LNCAP (cell line): ENCODE results near the gene CPA1.

Experiments
- CTCF ChIP-seq: fragments of 450-650 bp; IDR thresholded peaks from 2 replicates; pipeline ENCODE4 v1.5.1; 2017; ENCODE audit warnings: mild to moderate bottlenecking

The CPA1 gene

GRCh38 chr7:130381468-130382312 is 1.4 kb downstream of the CPA1 start:
- TF ChIP-seq CTCF = no peak

GRCh38 chr7:130383187-130383980 is 3.1 kb downstream of the CPA1 start:
- TF ChIP-seq CTCF = no peak

- TF ChIP-seq CTCF = no peak
Measured at GRCh38 chr7:130384371-130384801, 4.1 kb downstream of the CPA1 start.

- no peak for TF ChIP-seq CTCF
Measured at GRCh38 chr7:130384841-130385599, 4.7 kb downstream of the CPA1 start.

GRCh38 chr7:130385600-130386066 is 5.3 kb downstream of the CPA1 start:
- no peak for TF ChIP-seq CTCF

- no peak for TF ChIP-seq CTCF
Measured at GRCh38 chr7:130386876-130387275, 6.6 kb downstream of the CPA1 start.

GRCh38 chr7:130387306-130387627 is 7.0 kb downstream of the CPA1 start:
- TF ChIP-seq CTCF = no peak
